ENCODE results near the gene ZFP1.

The ZFP1 gene

GRCh38 chr16:75113541-75114121 is 34.7 kb upstream of the ZFP1 start:
- no peak for DNase-seq (ENCODE audit: low read depth)

- no peak for DNase-seq (ENCODE audit: low read depth)
Observed at GRCh38 chr16:75114179-75114945, 34.0 kb upstream of the ZFP1 start.

- DNase-seq (ENCODE audit: low read depth): no peak
Observed at GRCh38 chr16:75114946-75115825, 33.1 kb upstream of the ZFP1 start.

- peak; percentile 72 for DNase-seq (ENCODE audit: low read depth)
Observed at GRCh38 chr16:75116081-75116910, 32.0 kb upstream of the ZFP1 start, which contains the start of gene LDHD. TSS of gene LDHD (minus strand) at chr16:75116780. CDS start at chr16:75116720, 60 bp downstream.

GRCh38 chr16:75116911-75117245 is 31.4 kb upstream of the ZFP1 start:
- no peak for DNase-seq (ENCODE audit: low read depth)

GRCh38 chr16:75118943-75119539 is 29.3 kb upstream of the ZFP1 start:
- no peak for DNase-seq (ENCODE audit: low read depth)

- no peak for DNase-seq (ENCODE audit: low read depth)
Observed at GRCh38 chr16:75120253-75120652, 28.1 kb upstream of the ZFP1 start.

GRCh38 chr16:75121949-75122568 is 26.3 kb upstream of the ZFP1 start:
- DNase-seq (ENCODE audit: low read depth): no peak

GRCh38 chr16:75122609-75123008 is 25.7 kb upstream of the ZFP1 start:
- DNase-seq (ENCODE audit: low read depth): no peak

GRCh38 chr16:75127713-75128415 is 20.5 kb upstream of the ZFP1 start:
- DNase-seq (ENCODE audit: low read depth): no peak

- peak; percentile 42 for DNase-seq (ENCODE audit: low read depth)
Observed at GRCh38 chr16:75129421-75130149, 18.7 kb upstream of the ZFP1 start.

GRCh38 chr16:75130150-75130771 is 18.1 kb upstream of the ZFP1 start:
- DNase-seq (ENCODE audit: low read depth): no peak

GRCh38 chr16:75131081-75131480 is 17.2 kb upstream of the ZFP1 start:
- no peak for DNase-seq (ENCODE audit: low read depth)

- DNase-seq (ENCODE audit: low read depth): no peak
Observed at GRCh38 chr16:75138233-75138632, 10.1 kb upstream of the ZFP1 start.

- DNase-seq (ENCODE audit: low read depth): no peak
Observed at GRCh38 chr16:75138636-75139035, 9.7 kb upstream of the ZFP1 start.

- no peak for DNase-seq (ENCODE audit: low read depth)
Observed at GRCh38 chr16:75139498-75139897, 8.8 kb upstream of the ZFP1 start.

- no peak for DNase-seq (ENCODE audit: low read depth)
Observed at GRCh38 chr16:75143941-75144340, 4.4 kb upstream of the ZFP1 start.

GRCh38 chr16:75147968-75148310 is 385 bp upstream of the ZFP1 start:
- DNase-seq (ENCODE audit: low read depth): no peak

- DNase-seq (ENCODE audit: low read depth): no peak
Observed at GRCh38 chr16:75151798-75152197, 3.5 kb downstream of the ZFP1 start.
